ENCODE data around the gene GPC2.

The GPC2 gene

GRCh38 chr7:100126931-100127865, 50.0 kb downstream of the GPC2 start, which contains the start of gene MBLAC1:
TSS of gene MBLAC1 (plus strand) at chr7:100126967. CDS start at chr7:100127396, 429 bp downstream.
- no peak for TF ChIP-seq CTCF (IDR thresholded peaks at IDR 0.05; ENCODE audit: extremely low read depth, insufficient read depth, missing control alignments)
- in situ Hi-C loops (cut with MboI; ENCODE audit: low pct_unique_long_range_greater_than_20kb, low sequenced_read_pairs, unreplicated experiment), result no loop called here

DNA sequence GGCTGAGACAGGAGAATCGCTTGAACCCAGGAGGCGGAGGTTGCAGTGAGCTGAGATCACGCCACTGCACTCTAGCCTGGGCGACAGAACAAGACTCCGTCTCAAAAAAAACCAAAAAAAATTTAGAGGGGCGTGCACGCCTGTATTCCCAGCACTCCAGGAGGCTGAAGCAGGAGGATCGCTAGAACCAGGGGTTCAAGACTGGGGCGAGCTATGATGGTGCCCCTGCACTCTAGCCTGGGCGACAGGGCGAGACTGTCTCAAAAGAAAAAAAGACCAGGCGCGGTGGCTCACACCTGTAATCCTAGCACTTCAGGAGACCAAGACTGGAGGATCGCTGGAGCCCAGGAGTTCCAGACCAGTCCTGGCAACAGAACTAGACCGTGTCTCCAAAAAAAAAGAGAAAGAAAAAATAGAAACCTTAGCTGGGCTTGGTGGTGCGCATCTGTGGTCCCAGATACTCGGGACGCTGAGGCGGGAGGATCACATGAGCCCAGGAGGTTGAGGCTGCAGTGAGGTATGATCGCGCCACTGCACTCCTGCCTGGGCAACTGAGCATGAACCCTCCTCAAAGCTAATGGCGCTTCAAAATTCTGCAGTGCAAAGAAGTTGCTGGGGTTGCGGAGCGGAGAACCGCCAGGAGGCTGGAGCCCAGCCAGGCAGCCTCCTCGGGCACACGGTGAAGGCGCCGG, 50.8 kb downstream of the GPC2 start:
- in situ Hi-C loops (cut with MboI; ENCODE audit: low pct_unique_long_range_greater_than_20kb, low sequenced_read_pairs, unreplicated experiment), result no loop called here
- no peak for TF ChIP-seq CTCF (IDR thresholded peaks at IDR 0.05; ENCODE audit: extremely low read depth, insufficient read depth, missing control alignments)
- DNase-seq (ENCODE audit: low spot score), result no peak

More at GRCh38 chr7:100126931-100127865, 50.0 kb downstream of the GPC2 start, which contains the start of gene MBLAC1:
- DNase-seq (ENCODE audit: low spot score), result peak; percentile 92

- DNase-seq (ENCODE audit: low spot score), result no peak
- no peak for TF ChIP-seq CTCF (IDR thresholded peaks at IDR 0.05; ENCODE audit: extremely low read depth, insufficient read depth, missing control alignments)
- in situ Hi-C loops (cut with MboI; ENCODE audit: low pct_unique_long_range_greater_than_20kb, low sequenced_read_pairs, unreplicated experiment), result no loop called here
These were observed 52.6 kb downstream of the GPC2 start for GRCh38 chr7:100124301-100125230.

DNA sequence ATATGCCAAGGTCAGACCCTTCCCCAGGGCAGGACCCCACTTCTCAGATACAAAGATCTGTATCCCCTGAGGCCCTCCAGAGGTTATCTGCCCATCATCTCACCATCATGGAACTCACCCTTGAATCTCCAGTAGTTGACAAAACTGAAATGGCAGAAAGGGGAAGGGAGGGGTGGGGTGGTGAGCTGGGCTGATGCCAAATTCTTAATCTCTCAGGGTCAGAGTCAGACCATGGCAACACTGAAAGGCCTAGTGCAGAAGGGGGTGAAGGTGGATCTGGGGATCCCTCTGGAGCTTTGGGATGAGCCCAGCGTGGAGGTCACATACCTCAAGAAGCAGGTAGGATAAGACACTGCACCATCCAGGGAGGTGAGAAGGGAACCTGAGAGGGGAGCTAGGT, 54.6 kb downstream of the GPC2 start:
- TF ChIP-seq CTCF (IDR thresholded peaks at IDR 0.05; ENCODE audit: extremely low read depth, insufficient read depth, missing control alignments), result no peak
- in situ Hi-C loops (cut with MboI; ENCODE audit: low pct_unique_long_range_greater_than_20kb, low sequenced_read_pairs, unreplicated experiment), result no loop called here
- no peak for DNase-seq (ENCODE audit: low spot score)

DNA sequence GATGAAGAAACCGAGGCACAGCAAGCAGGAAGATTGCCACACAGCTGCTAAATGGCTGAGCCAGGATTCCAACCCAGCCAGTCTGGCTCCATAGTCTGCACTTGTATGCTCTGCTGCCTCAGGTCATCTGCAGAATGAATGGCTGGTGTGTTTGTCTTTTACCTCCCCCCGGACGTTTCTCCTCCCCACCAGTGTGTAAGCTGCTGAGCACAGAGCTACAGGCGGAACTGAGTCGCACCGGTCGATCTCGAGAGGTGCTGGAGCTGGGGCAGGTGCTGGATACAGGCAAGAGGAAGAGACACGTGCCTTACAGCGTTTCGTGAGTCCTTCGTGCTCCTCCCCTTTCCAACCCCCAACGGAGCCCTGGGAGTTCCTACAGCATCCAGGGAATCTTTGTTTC, 55.1 kb downstream of the GPC2 start:
- DNase-seq (ENCODE audit: low spot score), result no peak
- in situ Hi-C loops (cut with MboI; ENCODE audit: low pct_unique_long_range_greater_than_20kb, low sequenced_read_pairs, unreplicated experiment), result no loop called here
- no peak for TF ChIP-seq CTCF (IDR thresholded peaks at IDR 0.05; ENCODE audit: extremely low read depth, insufficient read depth, missing control alignments)

GRCh38 chr7:100120733-100121036, 56.5 kb downstream of the GPC2 start:
- TF ChIP-seq CTCF (IDR thresholded peaks at IDR 0.05; ENCODE audit: extremely low read depth, insufficient read depth, missing control alignments), result no peak
- no peak for DNase-seq (ENCODE audit: low spot score)
- in situ Hi-C loops (cut with MboI; ENCODE audit: low pct_unique_long_range_greater_than_20kb, low sequenced_read_pairs, unreplicated experiment), result no loop called here

All from GM13977 (cell line).